ENCODE data around the gene IFT88.

IFT88 gene

GRCh38 chr13:20636079-20636478 is 69.1 kb downstream of the IFT88 start:
- TF ChIP-seq CTCF (IDR thresholded peaks at IDR 0.05; ENCODE audit: control extremely low read depth, extremely low read depth, low read depth, missing control alignments) = no peak
- DNase-seq (ENCODE audit: extremely low spot score) = no peak
- POLR2A ChIA-PET = no interaction called here
- CTCF ChIA-PET = no interaction called here

GRCh38 chr13:20637811-20638210 is 70.9 kb downstream of the IFT88 start:
- CTCF ChIA-PET = interaction anchor here (0.8 kb wide), 1 partner anchor 70 kb away, joined by 3 read pairs; no protein-coding TSS in a partner anchor
- no peak for TF ChIP-seq CTCF (IDR thresholded peaks at IDR 0.05; ENCODE audit: control extremely low read depth, extremely low read depth, low read depth, missing control alignments)
- POLR2A ChIA-PET = no interaction called here
- DNase-seq (ENCODE audit: extremely low spot score) = no peak

GRCh38 chr13:20647758-20648157 is 80.8 kb downstream of the IFT88 start:
- ChIA-PET CTCF (no interaction called here), POLR2A (no interaction called here)
- DNase-seq (ENCODE audit: extremely low spot score) = no peak
- no peak for TF ChIP-seq CTCF (IDR thresholded peaks at IDR 0.05; ENCODE audit: control extremely low read depth, extremely low read depth, low read depth, missing control alignments)

GRCh38 chr13:20652946-20653345 is 86.0 kb downstream of the IFT88 start:
- TF ChIP-seq CTCF (IDR thresholded peaks at IDR 0.05; ENCODE audit: control extremely low read depth, extremely low read depth, low read depth, missing control alignments) = no peak
- POLR2A ChIA-PET = no interaction called here

GRCh38 chr13:20654156-20654555 is 87.2 kb downstream of the IFT88 start:
- DNase-seq (ENCODE audit: extremely low spot score) = no peak
- POLR2A ChIA-PET = no interaction called here
- CTCF ChIA-PET = no interaction called here
- no peak for TF ChIP-seq CTCF (IDR thresholded peaks at IDR 0.05; ENCODE audit: control extremely low read depth, extremely low read depth, low read depth, missing control alignments)

More at GRCh38 chr13:20652946-20653345, 86.0 kb downstream of the IFT88 start:
- CTCF ChIA-PET = no interaction called here
- DNase-seq (ENCODE audit: extremely low spot score) = no peak

GRCh38 chr13:20658451-20659040 is 91.6 kb downstream of the IFT88 start:
- ChIA-PET CTCF (no interaction called here), POLR2A (no interaction called here)
- no peak for TF ChIP-seq CTCF (IDR thresholded peaks at IDR 0.05; ENCODE audit: control extremely low read depth, extremely low read depth, low read depth, missing control alignments)
- no peak for DNase-seq (ENCODE audit: extremely low spot score)
